ENCODE measurements around the gene PCDHAC1. TPM values are rescaled to one million over a fixed set of nuclear protein-coding genes. Genes with fewer than 3 reads are reported as not detected.

Gene PCDHAC1
- total RNA-seq, 1 experiment from 2014 or later = not detected

- H3K9me3 Mint-ChIP-seq (ENCODE audit: unreplicated experiment) = peaks cover 15% of the 10 kb centered on the region
- ChIA-PET POLR2A (no interaction called here), CTCF (no interaction called here)
- DNase-seq = no peak
- H3K36me3 Mint-ChIP-seq (ENCODE audit: insufficient read depth, unreplicated experiment) = no peaks in the 10 kb centered on the region
- no peaks in the 10 kb centered on the region; the same call in 1 of the 2 replicates for H3K9me3 ChIP-seq
- H3K27me3 Mint-ChIP-seq (ENCODE audit: insufficient read depth, unreplicated experiment) = no peaks in the 10 kb centered on the region
- BruUV-seq (replicated peaks) = no TSS peak
- H3K27me3 ChIP-seq (replicated peaks; ENCODE audit: control insufficient read depth, insufficient read depth, low read length) = no peaks in the 10 kb centered on the region
- intact Hi-C loops (cut with micrococcal nuclease; ENCODE audit: unreplicated experiment) = loop anchor here (1.0 kb wide), 1 partner anchor 159 kb away; no protein-coding TSS in a partner anchor
- H3K4me1 Mint-ChIP-seq (ENCODE audit: low read depth, unreplicated experiment) = no peaks in the 10 kb centered on the region
- no peaks in the 10 kb centered on the region for H3K4me1 ChIP-seq
- no peak within 1 kb of the TSS for H3K27ac Mint-ChIP-seq (ENCODE audit: unreplicated experiment)
- H3K4me3 Mint-ChIP-seq (ENCODE audit: unreplicated experiment) = no peak within 1 kb of the TSS
- no peaks in the 10 kb centered on the region for H3K36me3 ChIP-seq (ENCODE audit: control insufficient read depth, insufficient read depth, low read length)
- no peak within 1 kb of the TSS for H3K4me3 ChIP-seq (ENCODE audit: low read depth, low read length)
- no peak for TF ChIP-seq CTCF (IDR thresholded peaks at IDR 0.05; ENCODE audit: insufficient read depth in 1 of 2, low read depth in 1 of 2, low read length in 1 of 2, severe bottlenecking in 1 of 2, unreplicated experiment in 1 of 2)
These were observed 44.1 kb upstream of the PCDHAC1 start, which contains the start of gene PCDHA13 for GRCh38 chr5:140881889-140882590. Gene PCDHA13 (plus strand): TSS chr5:140882124. CDS start chr5:140882269, 145 bp downstream.

- intact Hi-C loops (cut with micrococcal nuclease; ENCODE audit: unreplicated experiment) = loop anchor here (1.0 kb wide), 1 partner anchor 159 kb away; no protein-coding TSS in a partner anchor
- Histone ChIP-seq H3K36me3 (ENCODE audit: control insufficient read depth, insufficient read depth, low read length) (no peaks in the 10 kb centered on the region), H3K4me3 (ENCODE audit: low read depth, low read length) (no peak overlapping the region), H3K27me3 (replicated peaks; ENCODE audit: control insufficient read depth, insufficient read depth, low read length) (no peaks in the 10 kb centered on the region), H3K4me1 (no peaks in the 10 kb centered on the region), H3K9me3 (no peaks in the 10 kb centered on the region; the same call in 1 of the 2 replicates)
- no peaks in the 10 kb centered on the region for H3K4me1 Mint-ChIP-seq (ENCODE audit: low read depth, unreplicated experiment)
- no peak for TF ChIP-seq CTCF (IDR thresholded peaks at IDR 0.05; ENCODE audit: insufficient read depth in 1 of 2, low read depth in 1 of 2, low read length in 1 of 2, severe bottlenecking in 1 of 2, unreplicated experiment in 1 of 2)
- POLR2A ChIA-PET = no interaction called here
- H3K4me3 Mint-ChIP-seq (ENCODE audit: unreplicated experiment) = no peak overlapping the region
- CTCF ChIA-PET = no interaction called here
- no peak overlapping the region for H3K27ac Mint-ChIP-seq (ENCODE audit: unreplicated experiment)
- H3K27me3 Mint-ChIP-seq (ENCODE audit: insufficient read depth, unreplicated experiment) = no peaks in the 10 kb centered on the region
- DNase-seq = no peak
- no TSS peak for BruUV-seq (replicated peaks)
- H3K9me3 Mint-ChIP-seq (ENCODE audit: unreplicated experiment) = peaks cover 15% of the 10 kb centered on the region
- H3K36me3 Mint-ChIP-seq (ENCODE audit: insufficient read depth, unreplicated experiment) = no peaks in the 10 kb centered on the region
These were observed 43.6 kb upstream of the PCDHAC1 start for GRCh38 chr5:140882591-140882899.

- intact Hi-C loops (cut with micrococcal nuclease; ENCODE audit: unreplicated experiment) = no loop called here
- H3K27ac Mint-ChIP-seq (ENCODE audit: unreplicated experiment) = no peak overlapping the region
- POLR2A ChIA-PET = no interaction called here
These were observed 42.7 kb upstream of the PCDHAC1 start for GRCh38 chr5:140883373-140883772.

More at GRCh38 chr5:140883373-140883772, 42.7 kb upstream of the PCDHAC1 start:
- H3K36me3 Mint-ChIP-seq (ENCODE audit: insufficient read depth, unreplicated experiment) = no peaks in the 10 kb centered on the region
- TF ChIP-seq CTCF (IDR thresholded peaks at IDR 0.05; ENCODE audit: insufficient read depth in 1 of 2, low read depth in 1 of 2, low read length in 1 of 2, severe bottlenecking in 1 of 2, unreplicated experiment in 1 of 2) = no peak
- no peaks in the 10 kb centered on the region; the same call in 1 of the 2 replicates for H3K9me3 ChIP-seq
- CTCF ChIA-PET = no interaction called here
- H3K27me3 ChIP-seq (replicated peaks; ENCODE audit: control insufficient read depth, insufficient read depth, low read length) = no peaks in the 10 kb centered on the region
- H3K27me3 Mint-ChIP-seq (ENCODE audit: insufficient read depth, unreplicated experiment) = no peaks in the 10 kb centered on the region
- H3K4me3 Mint-ChIP-seq (ENCODE audit: unreplicated experiment) = no peak overlapping the region
- no peak overlapping the region for H3K4me3 ChIP-seq (ENCODE audit: low read depth, low read length)
- no peaks in the 10 kb centered on the region for H3K4me1 ChIP-seq
- peaks cover 15% of the 10 kb centered on the region for H3K9me3 Mint-ChIP-seq (ENCODE audit: unreplicated experiment)
- no peaks in the 10 kb centered on the region for H3K4me1 Mint-ChIP-seq (ENCODE audit: low read depth, unreplicated experiment)
- no TSS peak for BruUV-seq (replicated peaks)
- DNase-seq = no peak
- no peaks in the 10 kb centered on the region for H3K36me3 ChIP-seq (ENCODE audit: control insufficient read depth, insufficient read depth, low read length)
